Measurements from ENCODE around the gene SP5. TPM values are rescaled to one million over a fixed set of nuclear protein-coding genes. Genes with fewer than 3 reads are reported as not detected.
"Not testable (repeated sequence)": the region's sequence is repeated elsewhere in the genome, so short reads cannot be mapped to it uniquely, and the experiment has no call there.

Gene SP5
- total RNA-seq, 1 experiment from 2014 or later = not detected

DNA sequence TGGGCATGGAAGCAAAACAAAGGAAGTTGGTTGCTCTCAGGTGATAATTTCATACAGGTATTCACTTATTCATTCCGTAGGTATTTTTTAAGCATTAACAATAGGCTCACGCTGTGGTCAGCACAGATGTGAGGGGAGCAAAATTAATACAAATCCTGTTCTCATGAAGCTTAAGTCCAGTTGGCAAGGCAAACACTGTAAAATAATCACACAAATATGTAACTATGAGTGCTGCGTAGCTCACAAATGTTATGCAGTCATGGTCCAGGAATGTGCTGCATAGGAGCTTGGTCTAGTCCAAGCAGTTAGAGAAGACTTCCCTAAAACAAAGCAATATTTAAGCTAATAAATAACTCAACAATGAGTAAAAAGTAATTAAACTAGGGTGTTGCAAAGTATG, 23.9 kb downstream of the SP5 start:
- DNase-seq (ENCODE audit: low read depth) = peak; percentile 62

DNA sequence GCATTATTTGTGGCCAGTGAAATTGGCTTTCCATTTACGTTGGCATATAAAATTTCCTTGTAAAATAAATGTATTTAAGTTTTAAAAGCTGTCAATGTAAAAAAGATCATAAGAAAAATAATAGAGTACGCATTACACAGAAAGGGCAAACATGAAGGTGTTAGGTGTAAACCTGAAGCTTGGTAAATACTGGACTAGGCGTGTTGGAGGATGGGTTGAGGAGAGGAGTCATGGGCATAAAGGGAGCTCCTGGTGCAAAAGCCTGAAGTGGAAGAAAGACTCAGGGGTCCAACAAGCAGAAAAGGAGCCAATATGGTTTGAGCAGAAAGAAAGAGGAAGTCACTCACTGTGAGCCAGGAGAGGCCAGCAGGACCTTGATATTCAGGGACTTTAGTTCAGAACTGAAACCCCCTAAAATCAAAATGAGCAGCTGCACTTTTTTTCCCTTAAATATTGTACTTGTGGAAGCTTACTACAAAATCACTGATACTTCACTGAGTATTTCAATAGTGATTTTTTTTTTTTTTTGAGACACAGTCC, 24.4 kb downstream of the SP5 start:
- no peak for DNase-seq (ENCODE audit: low read depth)

DNA sequence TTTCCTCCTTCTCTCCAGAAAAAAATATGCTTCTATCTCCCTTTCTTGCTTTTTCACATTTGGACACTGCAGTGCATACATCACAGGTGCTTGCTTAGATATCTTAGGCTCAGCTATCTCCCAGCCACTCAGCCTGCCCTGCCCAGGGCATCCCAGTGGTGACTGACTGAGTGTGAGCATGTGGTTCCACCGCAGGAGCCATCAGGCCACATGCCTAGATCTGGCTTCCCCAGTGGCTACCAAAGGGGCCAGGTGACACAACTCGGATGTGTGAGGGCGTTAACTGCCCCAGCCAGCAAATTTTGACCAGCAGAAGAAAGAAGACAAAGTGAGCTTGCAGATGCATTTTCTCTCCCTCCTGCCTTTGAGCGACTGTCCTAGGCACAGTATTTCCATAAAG, 25.5 kb downstream of the SP5 start:
- DNase-seq (ENCODE audit: low read depth) = no peak

DNA sequence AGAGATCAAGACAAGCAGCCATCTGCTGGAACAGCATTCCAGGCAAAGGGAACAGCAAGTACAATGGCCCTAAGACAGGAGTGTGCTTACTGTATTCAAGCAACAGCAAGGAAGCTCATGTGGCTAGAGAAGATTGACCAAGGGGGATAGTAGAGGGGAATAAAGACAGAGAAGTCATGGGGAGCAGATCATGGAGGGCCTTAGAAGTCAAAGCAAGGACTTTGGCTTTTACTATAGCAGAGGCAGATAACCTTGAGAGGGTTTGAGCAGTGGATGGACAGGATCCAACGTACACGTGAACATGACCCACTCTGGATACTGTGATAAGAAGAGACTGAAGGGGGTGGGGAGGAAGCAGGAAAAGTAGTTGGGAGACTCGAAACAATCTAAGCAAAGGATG, 26.9 kb downstream of the SP5 start:
- no peak for DNase-seq (ENCODE audit: low read depth)

DNA sequence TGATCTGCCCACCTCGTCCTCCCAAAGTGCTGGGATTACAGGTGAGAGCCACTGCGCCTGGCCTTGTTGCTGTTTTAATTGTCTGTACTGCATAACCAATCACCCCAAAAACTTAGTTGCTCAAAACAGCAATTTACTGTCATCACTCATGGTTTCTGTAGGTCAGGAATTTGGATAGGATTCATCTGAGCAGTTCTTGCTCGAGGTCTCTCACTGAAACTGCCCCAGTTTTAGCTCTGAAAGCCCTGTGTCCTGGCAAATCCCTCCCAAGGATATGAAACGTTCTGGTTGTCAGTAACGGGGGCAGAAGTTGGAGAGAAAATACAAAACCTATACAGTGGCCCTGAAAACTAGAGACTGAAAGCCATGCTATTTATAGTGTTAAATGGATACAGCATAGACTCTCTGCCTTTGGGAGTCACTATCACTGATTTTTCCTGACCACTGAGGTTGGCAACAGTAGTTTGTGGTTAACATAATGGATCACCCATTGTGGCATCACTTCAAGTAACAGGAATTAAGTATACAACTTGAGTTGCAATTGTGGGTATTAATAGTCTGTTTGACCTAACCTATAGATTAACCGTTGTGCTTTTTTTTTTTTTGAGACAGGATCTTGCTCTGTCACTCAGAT, 27.9 kb downstream of the SP5 start:
- peak; percentile 7 for DNase-seq (ENCODE audit: low read depth)

DNA sequence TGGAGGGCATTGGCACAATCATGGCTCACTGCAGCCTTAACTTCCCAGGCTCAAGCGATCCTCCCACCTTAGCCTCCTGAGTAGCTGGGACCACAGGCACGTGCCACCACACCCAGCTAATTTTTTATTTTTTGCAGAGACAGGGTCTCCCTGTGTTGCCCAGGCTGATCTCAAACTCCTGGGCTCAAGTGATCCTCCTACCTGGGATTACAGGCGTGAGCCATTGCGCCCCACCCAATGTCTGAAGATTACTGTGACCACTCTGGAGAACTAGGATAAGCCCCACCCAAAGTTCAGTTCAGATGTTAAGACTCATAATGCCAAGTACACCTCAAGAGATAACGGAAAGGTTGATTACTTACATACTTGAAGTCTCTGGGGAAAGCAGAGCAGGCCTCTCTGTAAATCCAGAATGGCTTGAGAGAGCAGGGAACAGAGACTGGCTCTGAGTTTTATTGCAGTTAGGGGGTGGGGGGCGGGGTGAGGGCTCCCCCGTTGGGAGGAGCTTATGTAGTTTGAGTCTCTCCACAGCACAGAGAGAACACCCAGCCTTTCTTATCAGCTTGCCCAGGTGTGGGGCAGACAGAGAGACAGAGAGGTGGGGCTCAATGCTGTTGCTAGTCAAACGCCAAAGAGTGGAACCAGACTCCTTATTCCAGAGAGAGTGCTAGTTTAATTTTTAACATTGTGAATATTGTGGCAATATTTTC, 28.5 kb downstream of the SP5 start:
- DNase-seq (ENCODE audit: low read depth) = no peak

DNA sequence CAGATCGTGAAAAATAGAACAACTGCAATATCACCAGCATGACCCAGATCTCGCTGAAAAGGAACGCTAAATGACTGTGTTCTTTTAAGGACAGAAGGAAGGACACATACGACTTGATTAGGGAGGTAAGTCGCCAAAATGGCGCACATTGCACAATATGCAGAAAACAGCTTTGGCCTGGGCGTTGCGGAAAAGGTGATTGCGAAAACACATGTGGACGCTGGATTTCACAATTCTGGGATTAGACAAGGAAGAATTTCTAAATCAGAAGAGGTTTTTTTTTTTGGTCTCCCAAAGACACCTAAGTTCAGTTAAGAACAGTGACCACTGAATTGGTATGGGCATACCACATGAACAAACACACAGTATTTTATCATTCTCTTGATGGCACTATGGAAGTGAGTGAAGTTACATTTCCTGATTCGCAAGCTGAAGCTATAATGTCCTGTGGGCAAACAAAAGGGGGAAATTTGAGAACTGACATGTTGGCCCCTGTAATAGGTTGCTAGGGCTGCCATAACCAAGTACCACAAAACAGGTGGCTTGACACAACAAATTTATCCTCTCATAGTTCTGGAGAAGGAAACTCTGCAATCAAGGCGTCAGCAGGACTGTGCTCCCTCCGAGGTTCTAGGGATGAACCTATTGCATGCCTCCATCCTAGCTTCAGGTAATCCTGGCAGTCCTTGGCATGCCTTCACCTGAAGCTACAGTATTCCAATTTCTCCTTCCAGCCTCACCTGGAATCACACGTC, 29.3 kb downstream of the SP5 start:
- peak; percentile 20 for DNase-seq (ENCODE audit: low read depth)

DNA sequence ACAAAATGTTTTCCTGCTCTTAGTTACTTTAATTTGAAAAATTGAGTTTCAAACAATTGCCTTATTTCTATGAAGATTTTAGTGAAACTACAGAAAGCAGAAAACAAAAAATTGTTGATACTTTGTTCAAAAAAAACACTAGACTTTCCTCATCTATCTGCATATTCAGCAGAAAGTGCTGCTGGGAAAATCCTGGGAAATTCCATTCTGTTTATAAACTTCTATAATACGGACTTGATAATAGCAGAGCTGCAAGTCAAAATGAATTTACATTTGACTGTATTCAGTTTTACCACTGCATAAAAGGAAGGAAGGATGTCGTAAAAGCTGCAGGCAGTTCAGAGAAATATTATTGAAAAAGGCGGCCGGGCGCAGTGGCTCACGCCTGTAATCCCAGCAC, 30.2 kb downstream of the SP5 start:
- no peak for DNase-seq (ENCODE audit: low read depth)

DNA sequence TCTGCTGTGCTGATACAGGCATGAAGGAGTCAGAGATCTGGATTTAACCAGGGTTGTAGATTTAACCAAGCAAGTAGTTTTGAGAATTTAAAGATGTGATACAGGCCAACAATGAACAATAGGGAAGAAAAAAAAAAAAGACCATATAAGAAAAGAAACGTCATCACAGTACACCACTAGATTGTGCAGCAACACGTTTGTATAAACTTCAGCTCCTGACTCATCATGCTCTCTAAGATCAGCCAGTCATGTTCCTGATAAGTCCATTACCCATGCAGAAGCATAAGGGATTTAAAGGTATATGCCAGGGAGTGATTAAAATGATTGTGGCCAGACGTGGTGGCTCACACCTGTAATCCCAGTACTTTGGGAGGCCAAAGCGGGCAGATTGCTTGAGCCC, 32.8 kb downstream of the SP5 start:
- peak; percentile 61 for DNase-seq (ENCODE audit: low read depth)

DNA sequence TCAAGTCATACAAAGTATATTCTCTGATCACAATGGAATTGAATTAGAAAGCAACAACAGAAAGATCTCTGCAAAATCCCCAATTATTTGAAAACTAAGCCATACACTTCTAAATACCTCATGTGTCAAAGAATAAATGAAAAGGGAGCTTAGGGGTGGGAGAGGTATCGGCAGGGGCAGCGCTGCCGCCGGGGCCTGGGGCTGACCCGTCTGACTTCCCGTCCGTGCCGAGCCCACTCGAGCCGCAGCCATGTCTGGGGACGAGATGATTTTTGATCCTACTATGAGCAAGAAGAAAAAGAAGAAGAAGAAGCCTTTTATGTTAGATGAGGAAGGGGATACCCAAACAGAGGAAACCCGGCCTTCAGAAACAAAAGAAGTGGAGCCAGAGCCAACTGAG, 36.4 kb downstream of the SP5 start:
- not testable (repeated sequence) for DNase-seq (ENCODE audit: low read depth)

DNA sequence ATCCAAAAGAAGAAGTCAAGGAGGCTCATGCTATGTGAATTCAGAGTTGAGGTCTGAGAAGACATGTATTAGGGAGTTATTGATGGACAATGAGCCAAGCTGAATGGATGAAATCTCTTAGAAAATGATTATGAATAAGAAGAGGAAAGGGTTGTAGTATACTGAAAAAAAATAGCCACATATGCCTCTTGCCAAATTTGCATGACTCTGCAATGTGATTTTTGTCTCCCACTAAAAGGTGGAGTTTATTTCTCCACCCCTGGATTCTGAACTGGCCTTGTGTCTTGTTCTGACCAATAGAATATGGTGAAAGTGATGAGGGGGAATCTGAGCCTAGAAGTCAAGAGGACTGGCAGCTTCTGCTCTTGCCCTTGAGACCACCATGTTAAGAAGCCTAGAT, 46.4 kb downstream of the SP5 start:
- DNase-seq (ENCODE audit: low read depth) = no peak

DNA sequence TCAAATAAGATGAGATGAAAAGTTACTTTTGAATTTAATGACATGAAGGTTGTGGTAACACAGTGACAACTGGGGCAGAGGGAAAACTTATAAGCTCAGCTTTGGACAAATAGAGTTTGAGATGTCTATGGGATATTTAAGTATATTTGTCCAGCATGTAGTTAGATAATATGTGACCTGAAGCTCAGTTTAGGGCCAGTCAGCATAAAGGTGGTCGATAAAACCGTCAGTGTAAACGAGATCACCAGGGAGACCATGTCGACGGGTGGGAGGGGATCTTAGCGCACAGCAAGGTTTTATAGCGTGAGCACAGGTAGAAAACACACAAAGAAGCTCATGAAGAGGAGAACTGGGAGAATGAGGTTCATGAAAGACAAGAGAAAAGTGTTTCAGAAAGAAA, 47.6 kb downstream of the SP5 start:
- no peak for DNase-seq (ENCODE audit: low read depth)

DNA sequence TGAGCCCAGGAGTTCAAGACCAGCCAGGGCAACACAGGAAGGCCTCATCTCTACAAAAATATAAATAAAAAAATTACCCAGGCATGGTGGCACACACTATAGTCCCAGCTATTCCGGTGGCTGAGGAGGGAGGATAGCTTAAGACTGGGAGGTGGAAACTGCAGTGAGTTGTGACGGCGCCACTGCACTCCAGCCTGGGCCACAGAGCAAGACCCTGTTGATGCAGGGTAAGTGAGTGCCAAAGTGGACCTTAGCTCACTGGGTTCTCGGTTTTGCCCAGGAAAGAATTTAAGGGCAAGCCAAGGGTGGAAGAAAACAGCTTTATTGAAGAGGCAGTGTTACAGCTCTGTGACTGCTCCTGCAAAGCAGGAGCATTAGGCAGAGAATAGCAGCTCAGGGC, 48.1 kb downstream of the SP5 start:
- no peak for DNase-seq (ENCODE audit: low read depth)

DNA sequence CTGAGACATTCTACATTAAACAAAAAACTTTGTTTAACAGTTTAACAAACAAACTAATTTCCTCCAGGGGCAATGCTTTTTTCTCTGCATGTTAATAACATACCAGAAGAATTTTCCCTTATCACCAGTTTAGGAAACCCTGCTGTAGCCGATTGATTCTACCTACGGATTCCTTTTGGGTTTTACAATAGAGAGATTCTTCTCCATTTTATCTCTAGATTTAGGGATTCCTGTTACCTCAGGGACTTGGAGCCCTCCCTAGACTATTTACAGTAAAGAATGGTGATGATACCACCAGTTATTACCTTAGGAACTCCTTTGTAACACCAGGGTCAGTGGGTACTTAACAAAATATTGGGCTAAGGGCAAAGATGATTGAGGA, 49.7 kb downstream of the SP5 start:
- no peak for DNase-seq (ENCODE audit: low read depth)

DNA sequence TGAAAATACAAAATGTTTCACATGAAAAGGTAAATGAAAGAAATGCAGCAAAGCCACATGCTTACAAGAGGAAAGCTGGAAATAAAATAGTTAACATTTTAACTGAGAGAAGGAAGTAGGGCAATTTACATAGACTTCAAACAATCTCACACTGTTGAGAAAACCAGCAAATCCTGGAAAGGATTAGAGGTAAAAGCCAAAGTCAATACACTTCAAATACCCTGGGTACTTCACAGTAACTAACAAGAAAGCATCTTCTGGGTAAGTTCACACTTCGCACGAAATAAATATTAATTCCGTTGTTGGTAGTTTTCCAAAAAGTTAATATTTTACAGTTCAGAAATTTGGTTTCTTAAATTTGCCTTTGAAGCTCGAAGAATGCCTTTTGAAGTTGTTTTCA, 51.6 kb downstream of the SP5 start:
- DNase-seq (ENCODE audit: low read depth) = no peak

Other genes with a start within 250 kb of the SP5 start
- 0.29 TPM in 1 of 2 replicates, not detected in the other for gene ERICH2, start 55.0 kb downstream of the SP5 start, total RNA-seq (2014; rRNA removed; shearing (Covaris generic))
- gene GAD1, start 101.5 kb downstream of the SP5 start, total RNA-seq (2014; rRNA removed; shearing (Covaris generic)) = 3.9 and 6.7 TPM in 2 replicates
- 41.4 and 49.5 TPM in 2 replicates for gene GORASP2, start 213.9 kb downstream of the SP5 start, total RNA-seq (2014; rRNA removed; shearing (Covaris generic))